ENCODE measurements around the gene CDC42BPA. TPM values are rescaled to one million over a fixed set of nuclear protein-coding genes. Genes with fewer than 3 reads are reported as not detected.

CDC42BPA gene
- polyA plus RNA-seq, 3 donors, result 0.20 to 0.45 (median 0.39) TPM

DNA sequence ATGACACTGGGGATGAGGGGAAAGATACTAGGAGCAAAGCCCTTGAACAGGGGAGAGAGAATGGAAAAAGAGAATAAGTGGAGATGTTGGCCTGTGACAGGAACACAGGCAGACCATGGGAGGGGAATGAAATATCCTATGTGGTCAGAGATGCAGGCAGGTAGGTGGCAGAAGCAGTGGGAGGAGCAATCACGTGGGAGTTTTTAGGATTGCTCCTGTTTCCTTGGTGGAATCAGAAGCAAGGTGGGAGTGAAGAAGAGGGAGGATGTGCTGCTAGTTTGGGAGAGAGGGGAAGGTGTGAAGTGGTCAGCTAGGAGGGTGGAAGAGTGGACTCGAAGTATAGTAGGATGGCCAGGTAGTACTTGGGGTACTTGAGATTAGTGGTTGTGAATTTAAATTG is 46.4 kb upstream of the CDC42BPA start:
- no peak overlapping the region for H3K27ac Mint-ChIP-seq
- H3K27me3 Mint-ChIP-seq (ENCODE audit: low read depth in 3 of 3), result no peaks in the 10 kb centered on the region
- Histone ChIP-seq H3K4me3 (replicated peaks in 1 of 3; ENCODE audit: low read depth in 2 of 3, low read length in 3 of 3) (no peak overlapping the region), H3K36me3 (replicated peaks in 1 of 2; ENCODE audit: control insufficient read depth in 1 of 2, insufficient read depth in 2 of 2, low read length in 2 of 2) (no peaks in the 10 kb centered on the region), H3K4me2 (replicated peaks; ENCODE audit: extremely low read depth, low read length, poor library complexity, severe bottlenecking) (no peak overlapping the region), H3K9me3 (replicated peaks in 1 of 2; ENCODE audit: control insufficient read depth in 1 of 2, insufficient read depth in 1 of 2, low read length in 2 of 2) (no peaks in the 10 kb centered on the region), H3K27me3 (ENCODE audit: control insufficient read depth in 2 of 2, insufficient read depth in 2 of 2, low read length in 2 of 2) (no peaks in the 10 kb centered on the region), H4K20me1 (ENCODE audit: insufficient read depth, low read length) (no peaks in the 10 kb centered on the region), H3K4me1 (ENCODE audit: control insufficient read depth in 1 of 2, insufficient read depth in 2 of 2, low read length in 2 of 2) (no peaks in the 10 kb centered on the region), H3K27ac (ENCODE audit: low read depth in 1 of 2, low read length in 2 of 2) (no peak overlapping the region), H3K9ac (ENCODE audit: insufficient read depth, low read length, poor library complexity, severe bottlenecking) (no peak overlapping the region), H3K79me2 (ENCODE audit: insufficient read depth, low read length) (no peaks in the 10 kb centered on the region), H2AFZ (ENCODE audit: insufficient read depth, low read depth, low read length, poor library complexity, severe bottlenecking) (no peak overlapping the region)
- H3K36me3 Mint-ChIP-seq, result no peaks in the 10 kb centered on the region
- intact Hi-C loops (cut with micrococcal nuclease), result no loop called here
- no peaks in the 10 kb centered on the region for H3K4me1 Mint-ChIP-seq
- WGBS (ENCODE audit: insufficient coverage), result 74% methylated on average over 2 of the region's 2 CpGs
- TF ChIP-seq, protein P1, sequence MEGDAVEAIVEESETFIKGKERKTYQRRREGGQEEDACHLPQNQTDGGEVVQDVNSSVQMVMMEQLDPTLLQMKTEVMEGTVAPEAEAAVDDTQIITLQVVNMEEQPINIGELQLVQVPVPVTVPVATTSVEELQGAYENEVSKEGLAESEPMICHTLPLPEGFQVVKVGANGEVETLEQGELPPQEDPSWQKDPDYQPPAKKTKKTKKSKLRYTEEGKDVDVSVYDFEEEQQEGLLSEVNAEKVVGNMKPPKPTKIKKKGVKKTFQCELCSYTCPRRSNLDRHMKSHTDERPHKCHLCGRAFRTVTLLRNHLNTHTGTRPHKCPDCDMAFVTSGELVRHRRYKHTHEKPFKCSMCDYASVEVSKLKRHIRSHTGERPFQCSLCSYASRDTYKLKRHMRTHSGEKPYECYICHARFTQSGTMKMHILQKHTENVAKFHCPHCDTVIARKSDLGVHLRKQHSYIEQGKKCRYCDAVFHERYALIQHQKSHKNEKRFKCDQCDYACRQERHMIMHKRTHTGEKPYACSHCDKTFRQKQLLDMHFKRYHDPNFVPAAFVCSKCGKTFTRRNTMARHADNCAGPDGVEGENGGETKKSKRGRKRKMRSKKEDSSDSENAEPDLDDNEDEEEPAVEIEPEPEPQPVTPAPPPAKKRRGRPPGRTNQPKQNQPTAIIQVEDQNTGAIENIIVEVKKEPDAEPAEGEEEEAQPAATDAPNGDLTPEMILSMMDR (IDR thresholded peaks at IDR 0.05), result no peak
- DNase-seq, result no peak
- peaks cover 0 to 4% (median 2%) of the 10 kb centered on the region in 7 donors for H3K9me3 Mint-ChIP-seq
- no peak overlapping the region for H3K4me3 Mint-ChIP-seq

DNA sequence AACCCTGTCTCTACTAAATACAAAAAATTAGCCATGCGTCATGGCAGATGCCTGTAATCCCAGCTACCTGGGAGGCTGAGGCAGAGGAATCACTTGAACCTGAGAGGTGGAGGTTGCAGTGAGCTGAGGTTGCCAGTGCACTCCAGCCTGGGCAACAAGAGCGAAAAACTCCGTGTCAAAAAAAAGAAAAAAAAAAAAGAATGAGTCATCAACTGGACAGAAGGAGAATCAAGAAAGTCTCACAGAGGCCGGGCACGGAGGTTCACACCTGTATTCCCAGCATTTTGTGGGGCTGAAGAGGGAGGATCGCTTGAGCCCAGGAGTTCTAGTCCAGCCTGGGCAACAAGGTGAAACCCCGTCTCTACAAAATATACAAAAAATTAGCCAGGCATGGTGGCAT is 45.5 kb upstream of the CDC42BPA start:
- Histone ChIP-seq H3K27me3 (ENCODE audit: control insufficient read depth in 2 of 2, insufficient read depth in 2 of 2, low read length in 2 of 2) (no peaks in the 10 kb centered on the region), H3K9ac (ENCODE audit: insufficient read depth, low read length, poor library complexity, severe bottlenecking) (no peak overlapping the region), H3K79me2 (ENCODE audit: insufficient read depth, low read length) (no peaks in the 10 kb centered on the region), H3K27ac (ENCODE audit: low read depth in 1 of 2, low read length in 2 of 2) (no peak overlapping the region), H3K4me3 (replicated peaks in 1 of 3; ENCODE audit: low read depth in 2 of 3, low read length in 3 of 3) (no peak overlapping the region), H3K36me3 (replicated peaks in 1 of 2; ENCODE audit: control insufficient read depth in 1 of 2, insufficient read depth in 2 of 2, low read length in 2 of 2) (no peaks in the 10 kb centered on the region), H4K20me1 (ENCODE audit: insufficient read depth, low read length) (no peaks in the 10 kb centered on the region), H3K4me1 (ENCODE audit: control insufficient read depth in 1 of 2, insufficient read depth in 2 of 2, low read length in 2 of 2) (no peaks in the 10 kb centered on the region), H2AFZ (ENCODE audit: insufficient read depth, low read depth, low read length, poor library complexity, severe bottlenecking) (no peak overlapping the region), H3K4me2 (replicated peaks; ENCODE audit: extremely low read depth, low read length, poor library complexity, severe bottlenecking) (no peak overlapping the region), H3K9me3 (replicated peaks in 1 of 2; ENCODE audit: control insufficient read depth in 1 of 2, insufficient read depth in 1 of 2, low read length in 2 of 2) (no peaks in the 10 kb centered on the region)
- H3K36me3 Mint-ChIP-seq, result no peaks in the 10 kb centered on the region
- H3K27ac Mint-ChIP-seq, result peak overlapping the region in 1 of 7 donors; percentile 53
- peaks cover 0 to 4% (median 2%) of the 10 kb centered on the region in 7 donors for H3K9me3 Mint-ChIP-seq
- H3K4me1 Mint-ChIP-seq, result no peaks in the 10 kb centered on the region
- intact Hi-C loops (cut with micrococcal nuclease), result no loop called here
- WGBS (ENCODE audit: insufficient coverage), result 100% methylated on average over 1 of the region's 7 CpGs
- no peak for DNase-seq
- no peak overlapping the region for H3K4me3 Mint-ChIP-seq
- TF ChIP-seq, protein P1 (IDR thresholded peaks at IDR 0.05), result no peak
- no peaks in the 10 kb centered on the region for H3K27me3 Mint-ChIP-seq (ENCODE audit: low read depth in 3 of 3)
